ENCODE data around the gene SPNS2. TPM values are rescaled to one million over a fixed set of nuclear protein-coding genes. Genes with fewer than 3 reads are reported as not detected.

SPNS2 gene
- polyA plus RNA-seq, 1 of the 3 experiments (the other 2 are of a cell fraction) = 0.08 TPM

- no peak for DNase-seq
- ChIA-PET POLR2A (no interaction called here), CTCF (interaction anchor here (1.9 kb wide), 1 partner anchor 103 kb away, joined by 7 read pairs; no protein-coding TSS in a partner anchor)
- Histone ChIP-seq H3K4me3 (ENCODE audit: low read depth in 2 of 2, low read length in 1 of 2) (no peak overlapping the region), H3F3A (replicated peaks; ENCODE audit: insufficient read depth) (no peaks in the 10 kb centered on the region), H2AFZ (ENCODE audit: low read depth) (no peak overlapping the region), H3K4me1 (ENCODE audit: control insufficient read depth in 1 of 2, insufficient read depth in 2 of 2, low read depth in 1 of 2, low read length in 1 of 2) (no peaks in the 10 kb centered on the region; a peak in 1 of 4 replicates), H3K27me3 (ENCODE audit: insufficient read depth) (no peaks in the 10 kb centered on the region), H3K9me2 (no peaks in the 10 kb centered on the region), H3K9me3 (no peaks in the 10 kb centered on the region), H3K9ac (no peak overlapping the region), H3K36me3 (replicated peaks in 1 of 2; ENCODE audit: control insufficient read depth in 1 of 2, insufficient read depth in 2 of 2, low read length in 1 of 2) (no peaks in the 10 kb centered on the region), H4K20me1 (ENCODE audit: insufficient read depth) (no peaks in the 10 kb centered on the region), H3K4me2 (no peak overlapping the region), H3K79me2 (ENCODE audit: insufficient read depth) (no peaks in the 10 kb centered on the region), H3K27ac (ENCODE audit: low read depth in 2 of 2, low read length in 1 of 2) (no peak overlapping the region)
- WGBS (ENCODE audit: low lambda C conversion rate) = 90% methylated on average over 8 of the region's 8 CpGs
- TF ChIP-seq GABPA (IDR thresholded peaks at IDR 0.05; ENCODE audit: low read depth) = no peak
- no peak for TF ChIP-seq PBX3 (IDR thresholded peaks at IDR 0.05)
- TF ChIP-seq MAX (IDR thresholded peaks at IDR 0.05; ENCODE audit: low read depth) = no peak
- no peak for TF ChIP-seq RCOR1 (IDR thresholded peaks at IDR 0.05; ENCODE audit: low read length)
- TF ChIP-seq NRF1 (IDR thresholded peaks at IDR 0.05; ENCODE audit: low read depth, low read length) = no peak
- TF ChIP-seq ZBTB33 (IDR thresholded peaks at IDR 0.05; ENCODE audit: borderline replicate concordance, low read depth) = no peak
- no peak for TF ChIP-seq FOSL2 (IDR thresholded peaks at IDR 0.05; ENCODE audit: borderline replicate concordance, low read depth)
- no peak for TF ChIP-seq RFX5 (IDR thresholded peaks at IDR 0.05; ENCODE audit: low read length)
Measured at GRCh38 chr17:4523946-4524345, 25.3 kb downstream of the SPNS2 start.

GRCh38 chr17:4525691-4526397 is 27.2 kb downstream of the SPNS2 start:
- DNase-seq = no peak
- 64% methylated on average over 11 of the region's 11 CpGs for WGBS (ENCODE audit: low lambda C conversion rate)
- CTCF ChIA-PET = no interaction called here
- TF ChIP-seq REST (IDR thresholded peaks at IDR 0.05; ENCODE audit: low read depth, low read length) = no peak
- TF ChIP-seq PBX3 (IDR thresholded peaks at IDR 0.05) = no peak
- no peak for TF ChIP-seq RCOR1 (IDR thresholded peaks at IDR 0.05; ENCODE audit: low read length)
- no peak for TF ChIP-seq MEF2A (IDR thresholded peaks at IDR 0.05; ENCODE audit: borderline replicate concordance, low read depth)
- TF ChIP-seq JUND (IDR thresholded peaks at IDR 0.05) = no peak
- no peak for TF ChIP-seq TEAD4 (IDR thresholded peaks at IDR 0.05; ENCODE audit: borderline replicate concordance, insufficient read depth)
- no peak for TF ChIP-seq TAF1 (IDR thresholded peaks at IDR 0.05; ENCODE audit: borderline replicate concordance, low read depth, low read length)
- no peak for TF ChIP-seq CTCF (IDR thresholded peaks at IDR 0.05)
- TF ChIP-seq USF2 (IDR thresholded peaks at IDR 0.05; ENCODE audit: borderline replicate concordance, low read depth, low read length) = no peak

More at GRCh38 chr17:4525691-4526397, 27.2 kb downstream of the SPNS2 start:
- Histone ChIP-seq H4K20me1 (ENCODE audit: insufficient read depth) (no peaks in the 10 kb centered on the region), H3K9ac (no peak overlapping the region), H3K9me3 (no peaks in the 10 kb centered on the region), H3K27ac (ENCODE audit: low read depth in 2 of 2, low read length in 1 of 2) (no peak overlapping the region), H3K27me3 (ENCODE audit: insufficient read depth) (no peaks in the 10 kb centered on the region), H3K4me1 (ENCODE audit: control insufficient read depth in 1 of 2, insufficient read depth in 2 of 2, low read depth in 1 of 2, low read length in 1 of 2) (no peaks in the 10 kb centered on the region; a peak in 1 of 4 replicates), H3K79me2 (ENCODE audit: insufficient read depth) (no peaks in the 10 kb centered on the region), H3F3A (replicated peaks; ENCODE audit: insufficient read depth) (no peaks in the 10 kb centered on the region), H3K4me3 (ENCODE audit: low read depth in 2 of 2, low read length in 1 of 2) (no peak overlapping the region), H2AFZ (ENCODE audit: low read depth) (no peak overlapping the region), H3K36me3 (replicated peaks in 1 of 2; ENCODE audit: control insufficient read depth in 1 of 2, insufficient read depth in 2 of 2, low read length in 1 of 2) (no peaks in the 10 kb centered on the region), H3K4me2 (no peak overlapping the region), H3K9me2 (no peaks in the 10 kb centered on the region)
- POLR2A ChIA-PET = no interaction called here

Measured in SK-N-SH (cell line).